Measurements from ENCODE around the gene RAB40C. TPM values are rescaled to one million over a fixed set of nuclear protein-coding genes. Genes with fewer than 3 reads are reported as not detected.

The RAB40C gene
- total RNA-seq, 1 experiment from 2014 or later: 30.7 TPM

- ChIA-PET CTCF (no interaction called here), POLR2A (no interaction called here)
- peaks cover 29% of the 10 kb centered on the region for H3K4me1 ChIP-seq (ENCODE audit: control insufficient read depth, insufficient read depth, low read length)
- no peak overlapping the region for H3K4me3 ChIP-seq (ENCODE audit: low read depth in 2 of 2, low read length in 2 of 2)
- no TSS peak for BruUV-seq (replicated peaks)
- DNase-seq (ENCODE audit: low read depth, low spot score) (no peak), ATAC-seq (peak; percentile 19)
- H3K27me3 ChIP-seq (ENCODE audit: control insufficient read depth, insufficient read depth, low read length): no peaks in the 10 kb centered on the region
- intact Hi-C loops (cut with micrococcal nuclease; ENCODE audit: unreplicated experiment): no loop called here
- TF ChIP-seq SIN3A (IDR thresholded peaks at IDR 0.05; ENCODE audit: borderline replicate concordance, insufficient read depth, low read depth, low read length) (no peak), POLR2AphosphoS5 (IDR thresholded peaks at IDR 0.05; ENCODE audit: low read depth, low read length) (no peak), CTCF (IDR thresholded peaks at IDR 0.05) (no peak), TCF7L2 (IDR thresholded peaks at IDR 0.05; ENCODE audit: low read depth, low read length) (no peak)
- TF ChIP-seq, protein P1, sequence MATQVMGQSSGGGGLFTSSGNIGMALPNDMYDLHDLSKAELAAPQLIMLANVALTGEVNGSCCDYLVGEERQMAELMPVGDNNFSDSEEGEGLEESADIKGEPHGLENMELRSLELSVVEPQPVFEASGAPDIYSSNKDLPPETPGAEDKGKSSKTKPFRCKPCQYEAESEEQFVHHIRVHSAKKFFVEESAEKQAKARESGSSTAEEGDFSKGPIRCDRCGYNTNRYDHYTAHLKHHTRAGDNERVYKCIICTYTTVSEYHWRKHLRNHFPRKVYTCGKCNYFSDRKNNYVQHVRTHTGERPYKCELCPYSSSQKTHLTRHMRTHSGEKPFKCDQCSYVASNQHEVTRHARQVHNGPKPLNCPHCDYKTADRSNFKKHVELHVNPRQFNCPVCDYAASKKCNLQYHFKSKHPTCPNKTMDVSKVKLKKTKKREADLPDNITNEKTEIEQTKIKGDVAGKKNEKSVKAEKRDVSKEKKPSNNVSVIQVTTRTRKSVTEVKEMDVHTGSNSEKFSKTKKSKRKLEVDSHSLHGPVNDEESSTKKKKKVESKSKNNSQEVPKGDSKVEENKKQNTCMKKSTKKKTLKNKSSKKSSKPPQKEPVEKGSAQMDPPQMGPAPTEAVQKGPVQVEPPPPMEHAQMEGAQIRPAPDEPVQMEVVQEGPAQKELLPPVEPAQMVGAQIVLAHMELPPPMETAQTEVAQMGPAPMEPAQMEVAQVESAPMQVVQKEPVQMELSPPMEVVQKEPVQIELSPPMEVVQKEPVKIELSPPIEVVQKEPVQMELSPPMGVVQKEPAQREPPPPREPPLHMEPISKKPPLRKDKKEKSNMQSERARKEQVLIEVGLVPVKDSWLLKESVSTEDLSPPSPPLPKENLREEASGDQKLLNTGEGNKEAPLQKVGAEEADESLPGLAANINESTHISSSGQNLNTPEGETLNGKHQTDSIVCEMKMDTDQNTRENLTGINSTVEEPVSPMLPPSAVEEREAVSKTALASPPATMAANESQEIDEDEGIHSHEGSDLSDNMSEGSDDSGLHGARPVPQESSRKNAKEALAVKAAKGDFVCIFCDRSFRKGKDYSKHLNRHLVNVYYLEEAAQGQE (IDR thresholded peaks at IDR 0.05; ENCODE audit: insufficient read depth in 1 of 2, low read depth in 2 of 2, low read length in 1 of 2): no peak
- no peaks in the 10 kb centered on the region for H3K9me3 ChIP-seq (ENCODE audit: control insufficient read depth, insufficient read depth, low read depth, low read length)
- in situ Hi-C loops (cut with HindIII; ENCODE audit: low pct_unique_long_range_greater_than_20kb, low sequenced_read_pairs): no loop called here
- H3K36me3 ChIP-seq (ENCODE audit: control insufficient read depth, insufficient read depth, low read length): peaks cover 3% of the 10 kb centered on the region; the same call in 1 of the 2 replicates
- H3K27ac ChIP-seq (ENCODE audit: low read length): peak overlapping the region; percentile 62
Measured at GRCh38 chr16:674214-674881, 84.5 kb downstream of the RAB40C start.

- peaks cover 3% of the 10 kb centered on the region; the same call in 1 of the 2 replicates for H3K36me3 ChIP-seq (ENCODE audit: control insufficient read depth, insufficient read depth, low read length)
- DNase-seq (ENCODE audit: low read depth, low spot score): no peak
- no peaks in the 10 kb centered on the region for H3K9me3 ChIP-seq (ENCODE audit: control insufficient read depth, insufficient read depth, low read depth, low read length)
- peak within 1 kb of the TSS; percentile 62 for H3K27ac ChIP-seq (ENCODE audit: low read length)
- POLR2A ChIA-PET: no interaction called here
- BruUV-seq (replicated peaks): no TSS peak
- CTCF ChIA-PET: no interaction called here
- no peaks in the 10 kb centered on the region for H3K27me3 ChIP-seq (ENCODE audit: control insufficient read depth, insufficient read depth, low read length)
- TF ChIP-seq, protein P1 (IDR thresholded peaks at IDR 0.05; ENCODE audit: insufficient read depth in 1 of 2, low read depth in 2 of 2, low read length in 1 of 2): no peak
- TF ChIP-seq SIN3A (IDR thresholded peaks at IDR 0.05; ENCODE audit: borderline replicate concordance, insufficient read depth, low read depth, low read length) (0 out of 2 replicates have a peak, but pooled peaks have one; percentile 43), POLR2AphosphoS5 (IDR thresholded peaks at IDR 0.05; ENCODE audit: low read depth, low read length) (peak; percentile 51)
- in situ Hi-C loops (cut with HindIII; ENCODE audit: low pct_unique_long_range_greater_than_20kb, low sequenced_read_pairs): no loop called here
- intact Hi-C loops (cut with micrococcal nuclease; ENCODE audit: unreplicated experiment): no loop called here
- H3K4me3 ChIP-seq (ENCODE audit: low read depth in 2 of 2, low read length in 2 of 2): peak within 1 kb of the TSS; percentile 39 to 51
- peak; percentile 44 for ATAC-seq
- H3K4me1 ChIP-seq (ENCODE audit: control insufficient read depth, insufficient read depth, low read length): peaks cover 22% of the 10 kb centered on the region
Measured at GRCh38 chr16:674968-675883, 85.4 kb downstream of the RAB40C start, which contains the start of gene RHBDL1. Gene RHBDL1 (plus strand): TSS chr16:675671. CDS start chr16:675791, 120 bp downstream.
